Jurkat, Clone E6-1 (cell line): ENCODE measurements around the gene IDUA.
"Not testable (repeated sequence)": the region's sequence is repeated elsewhere in the genome, so short reads cannot be mapped to it uniquely, and the experiment has no call there.

Source experiments
- DNase-seq: peaks from one replicate; pipeline ENCODE4 v3.0.0-alpha.2; 2011; ENCODE audit warnings: low read depth, low spot score
- H3K4me3 ChIP-seq: 2 replicates; pipeline ENCODE4 v1.5.1; 2011; ENCODE audit warnings: mild to moderate bottlenecking, low read length, control low read depth, moderate library complexity

The IDUA gene

DNA sequence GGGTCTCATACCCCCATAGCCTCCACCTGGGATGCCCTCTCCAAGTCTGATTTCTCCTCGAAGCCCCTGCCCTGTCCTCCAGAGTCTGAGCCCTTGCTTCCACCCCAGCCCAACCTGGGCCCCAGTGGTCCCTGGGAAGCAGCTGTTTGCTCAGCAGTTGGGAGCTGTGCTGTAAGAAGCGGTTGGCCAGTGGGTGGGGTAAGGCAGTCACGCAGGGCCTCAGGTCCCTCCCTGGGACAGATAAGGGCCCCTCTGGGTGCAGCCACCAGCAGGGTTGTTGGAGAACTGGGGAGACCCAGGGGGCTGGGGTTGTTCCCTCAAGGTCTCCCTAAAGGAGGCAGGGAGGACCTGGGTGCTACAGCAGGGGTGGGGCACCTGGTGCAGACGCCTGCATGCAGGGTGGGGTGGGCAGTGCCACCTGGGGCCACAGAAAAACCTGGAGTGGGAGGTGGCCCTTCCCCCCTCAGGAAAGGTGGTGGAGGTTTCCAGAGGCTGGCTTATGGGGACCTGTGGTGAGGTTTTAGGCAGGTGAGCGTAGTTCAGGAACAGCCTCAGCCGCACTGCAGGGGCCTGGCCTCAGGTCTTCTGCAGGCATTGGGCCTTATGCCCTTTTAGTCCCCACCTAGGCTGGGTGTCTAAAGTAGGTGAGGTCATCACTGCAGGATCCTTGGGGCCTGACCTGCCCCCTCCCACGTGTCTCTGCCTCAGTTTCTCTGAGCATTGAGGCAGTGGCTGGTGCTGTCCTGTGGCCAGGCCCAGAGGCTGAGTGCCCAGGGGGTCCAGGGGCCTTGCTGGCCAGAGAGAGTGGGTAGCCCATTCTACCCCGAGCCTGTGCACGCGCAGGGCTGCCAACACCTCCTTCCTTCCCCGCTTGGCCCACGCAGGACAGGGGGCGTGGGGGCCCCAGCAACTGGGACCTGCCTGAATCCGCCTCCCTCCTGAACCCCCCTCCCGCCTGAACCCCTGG, 9.5 kb downstream of the IDUA start:
- DNase-seq: no peak
- no peak overlapping the region for H3K4me3 ChIP-seq

DNA sequence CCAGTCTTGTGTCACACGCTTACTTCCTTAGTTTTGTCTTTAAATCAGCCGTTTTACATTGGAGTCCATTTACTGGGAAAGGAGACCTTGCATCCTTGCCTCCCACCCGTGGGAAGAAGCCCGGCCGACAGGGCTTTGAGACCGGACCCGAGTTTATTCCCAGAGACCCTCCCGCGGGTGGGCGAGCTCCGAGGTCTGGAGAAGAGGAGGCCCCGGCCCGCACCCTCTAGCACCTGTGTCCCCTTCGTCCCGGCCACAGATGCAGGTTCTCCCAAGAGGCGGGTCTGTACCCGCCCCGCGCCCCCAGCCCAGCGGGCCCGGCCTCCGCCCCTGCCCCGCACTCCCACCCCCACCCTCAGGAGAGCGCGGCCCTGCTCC, 10.1 kb downstream of the IDUA start:
- no peak overlapping the region for H3K4me3 ChIP-seq

DNA sequence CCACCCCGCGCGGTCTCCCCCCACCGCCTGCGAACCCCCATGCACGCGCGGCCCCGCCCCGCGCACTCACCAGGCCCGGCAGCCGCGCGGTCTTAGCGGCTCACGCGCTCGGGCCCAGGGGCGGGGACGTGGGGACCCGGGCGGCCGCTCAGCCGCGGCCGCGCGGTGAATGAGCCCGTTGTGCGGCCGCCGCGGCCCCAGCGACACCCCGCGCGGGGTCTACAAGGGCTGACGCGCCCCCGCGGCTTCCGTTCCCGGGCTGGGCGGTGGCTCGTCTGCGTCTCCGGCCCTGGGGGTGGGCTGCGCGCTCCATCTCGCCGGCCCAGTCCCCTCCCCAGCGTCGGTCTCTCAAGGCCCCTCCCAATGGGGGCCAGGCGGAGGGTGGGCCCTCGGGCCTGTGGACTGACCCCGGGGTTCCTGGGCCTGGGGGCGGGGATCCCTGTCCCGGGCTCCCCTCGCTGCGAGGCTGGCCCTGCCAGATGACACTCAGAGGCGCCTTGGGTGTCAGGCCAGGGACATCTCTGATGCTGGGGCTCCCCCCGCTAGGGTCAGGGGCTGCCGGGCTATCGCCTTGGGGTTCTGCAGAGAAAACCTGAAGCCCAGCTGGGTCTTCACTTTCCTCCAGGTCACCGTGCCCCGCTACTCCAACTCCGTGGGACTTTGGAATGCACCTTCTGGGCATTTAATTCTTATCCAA, 10.7 kb downstream of the IDUA start:
- no peak overlapping the region for H3K4me3 ChIP-seq
- DNase-seq: no peak

More for the DNA sequence above, 10.1 kb downstream of the IDUA start:
- DNase-seq: no peak

DNA sequence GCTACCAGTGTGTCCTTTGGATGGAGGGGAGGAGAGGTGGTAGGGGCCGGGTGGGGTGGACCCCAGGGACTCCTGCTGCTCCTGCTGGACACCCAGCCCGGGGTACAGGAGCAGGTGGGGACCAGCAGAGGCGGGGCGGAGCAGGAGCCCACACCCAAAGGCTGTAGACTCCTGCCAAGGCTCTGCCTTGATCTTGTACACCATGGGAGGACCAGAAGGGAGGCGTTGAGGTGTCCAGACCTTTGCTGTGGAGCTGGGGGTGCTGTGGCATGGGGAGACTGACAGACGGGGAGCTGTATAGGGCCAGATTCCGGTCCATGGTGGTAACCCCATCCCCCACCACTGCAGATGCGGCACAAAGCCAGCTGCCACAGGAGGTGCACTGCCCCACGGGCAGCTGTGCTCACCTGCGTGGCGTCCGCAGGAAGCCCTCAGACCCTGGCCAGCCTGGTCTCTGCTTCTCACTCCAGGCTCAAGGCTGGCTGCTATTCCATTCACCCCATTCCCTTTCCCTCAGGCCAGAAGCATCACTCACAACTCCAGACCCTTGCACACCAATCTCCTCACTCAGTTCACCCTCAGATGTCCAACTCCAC, 11.3 kb downstream of the IDUA start:
- no peak for DNase-seq
- H3K4me3 ChIP-seq: no peak overlapping the region

DNA sequence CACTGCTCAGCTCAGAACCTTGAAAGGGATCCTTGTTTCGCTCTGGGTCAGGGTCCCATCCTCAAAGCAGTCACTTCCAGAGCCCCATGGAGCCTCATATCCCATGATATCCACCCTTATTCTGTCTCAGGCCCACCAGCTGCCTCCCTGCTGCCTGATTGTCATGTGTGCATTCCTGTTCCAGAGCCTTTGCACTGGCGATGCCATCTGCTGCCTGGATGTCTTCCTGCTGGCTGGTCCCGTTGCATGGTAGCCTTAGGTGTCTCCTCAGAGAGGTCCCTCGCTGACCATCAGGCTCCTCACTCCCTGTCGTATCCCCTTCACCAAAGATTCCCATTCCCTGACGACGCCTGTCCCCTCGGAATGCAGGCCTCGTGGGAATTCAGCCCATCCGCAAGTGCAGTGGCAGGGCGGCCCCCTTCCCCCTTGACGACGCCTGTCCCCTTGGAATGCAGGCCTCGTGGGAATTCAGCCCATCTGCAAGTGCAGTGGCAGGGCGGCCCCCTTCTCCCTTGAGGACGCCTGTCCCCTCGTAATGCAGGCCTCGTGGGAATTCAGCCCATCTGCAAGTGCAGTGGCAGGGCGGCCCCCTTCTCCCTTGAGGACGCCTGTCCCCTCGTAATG, 12.5 kb downstream of the IDUA start:
- H3K4me3 ChIP-seq, DNase-seq: not testable (repeated sequence)

DNA sequence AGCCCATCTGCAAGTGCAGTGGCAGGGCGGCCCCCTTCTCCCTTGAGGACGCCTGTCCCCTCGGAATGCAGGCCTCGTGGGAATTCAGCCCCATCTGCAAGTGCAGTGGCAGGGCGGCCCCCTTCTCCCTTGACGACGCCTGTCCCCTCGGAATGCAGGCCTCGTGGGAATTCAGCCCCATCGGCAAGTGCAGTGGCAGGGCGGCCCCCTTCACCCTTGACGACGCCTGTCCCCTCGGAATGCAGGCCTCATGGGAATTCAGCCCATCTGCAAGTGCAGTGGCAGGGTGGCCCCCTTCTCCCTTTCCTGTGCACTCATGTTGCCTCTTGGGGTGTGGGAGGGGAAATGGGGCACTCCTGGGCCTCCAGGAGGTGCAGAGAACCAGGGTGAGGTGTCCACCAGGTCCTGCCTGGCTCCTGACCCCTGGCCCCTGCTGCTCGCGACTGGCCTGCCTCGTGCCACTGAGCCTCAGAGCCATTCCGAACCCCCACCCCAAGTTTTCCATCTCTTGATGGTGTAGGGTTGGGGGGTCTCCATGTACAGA, 13.1 kb downstream of the IDUA start:
- no peak overlapping the region for H3K4me3 ChIP-seq
- DNase-seq: no peak

DNA sequence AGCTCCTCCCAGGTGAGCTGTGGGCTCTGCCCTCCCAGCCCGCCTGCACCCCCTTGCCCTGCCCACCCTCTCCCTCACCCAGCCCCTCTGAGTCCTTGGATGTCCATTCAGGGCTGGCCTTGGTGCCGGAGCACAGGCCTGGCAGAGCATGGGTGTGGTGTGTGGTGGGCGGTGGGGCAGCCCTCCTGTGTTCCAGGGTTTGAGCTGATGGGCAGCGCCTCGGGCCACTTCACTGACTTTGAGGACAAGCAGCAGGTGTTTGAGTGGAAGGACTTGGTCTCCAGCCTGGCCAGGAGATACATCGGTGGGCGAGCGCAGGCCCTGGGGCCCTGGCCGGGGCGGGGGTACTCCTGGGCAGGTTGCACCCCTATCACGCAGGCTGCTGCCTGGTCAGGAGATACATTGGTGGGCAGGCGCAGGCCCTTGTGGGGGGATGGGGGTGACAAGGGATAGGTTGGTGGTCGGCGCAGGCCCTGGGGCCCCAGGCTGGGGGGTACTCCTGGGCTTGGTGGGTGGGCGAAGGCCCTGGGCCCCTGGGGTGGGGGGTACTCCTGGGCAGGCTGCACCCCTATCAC, 13.9 kb downstream of the IDUA start:
- no peak for DNase-seq
- H3K4me3 ChIP-seq: no peak overlapping the region

DNA sequence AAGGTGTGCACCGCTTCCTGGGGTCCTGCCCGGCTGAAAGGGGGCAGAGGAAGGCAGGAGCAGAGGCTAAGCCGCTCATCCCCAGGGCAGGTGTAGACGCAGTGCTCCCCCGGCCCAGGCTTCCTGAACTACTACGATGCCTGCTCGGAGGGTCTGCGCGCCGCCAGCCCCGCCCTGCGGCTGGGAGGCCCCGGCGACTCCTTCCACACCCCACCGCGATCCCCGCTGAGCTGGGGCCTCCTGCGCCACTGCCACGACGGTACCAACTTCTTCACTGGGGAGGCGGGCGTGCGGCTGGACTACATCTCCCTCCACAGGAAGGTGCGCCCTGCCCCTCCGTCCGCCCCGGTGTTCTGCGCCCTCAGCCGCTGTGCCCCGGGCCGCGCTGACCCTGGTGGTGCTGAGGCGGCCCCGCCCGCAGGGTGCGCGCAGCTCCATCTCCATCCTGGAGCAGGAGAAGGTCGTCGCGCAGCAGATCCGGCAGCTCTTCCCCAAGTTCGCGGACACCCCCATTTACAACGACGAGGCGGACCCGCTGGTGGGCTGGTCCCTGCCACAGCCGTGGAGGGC, 14.8 kb downstream of the IDUA start:
- no peak for DNase-seq

DNA sequence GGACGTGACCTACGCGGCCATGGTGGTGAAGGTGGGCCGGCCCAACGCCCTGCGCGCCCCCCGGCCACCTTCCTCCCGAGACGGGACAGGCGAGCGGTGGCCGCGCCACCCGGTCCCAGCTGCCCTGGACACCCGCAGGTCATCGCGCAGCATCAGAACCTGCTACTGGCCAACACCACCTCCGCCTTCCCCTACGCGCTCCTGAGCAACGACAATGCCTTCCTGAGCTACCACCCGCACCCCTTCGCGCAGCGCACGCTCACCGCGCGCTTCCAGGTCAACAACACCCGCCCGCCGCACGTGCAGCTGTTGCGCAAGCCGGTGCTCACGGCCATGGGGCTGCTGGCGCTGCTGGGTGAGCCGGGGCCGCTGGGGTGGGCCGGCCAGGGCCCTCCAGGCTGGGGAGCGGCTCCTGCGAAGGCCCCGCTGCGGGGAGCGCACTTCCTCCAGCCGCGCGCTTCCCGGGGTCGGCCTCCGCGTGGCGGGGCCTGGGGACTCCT, 15.3 kb downstream of the IDUA start:
- no peak for DNase-seq
- H3K4me3 ChIP-seq: no peak overlapping the region

More for the DNA sequence above, 14.8 kb downstream of the IDUA start:
- no peak overlapping the region for H3K4me3 ChIP-seq

DNA sequence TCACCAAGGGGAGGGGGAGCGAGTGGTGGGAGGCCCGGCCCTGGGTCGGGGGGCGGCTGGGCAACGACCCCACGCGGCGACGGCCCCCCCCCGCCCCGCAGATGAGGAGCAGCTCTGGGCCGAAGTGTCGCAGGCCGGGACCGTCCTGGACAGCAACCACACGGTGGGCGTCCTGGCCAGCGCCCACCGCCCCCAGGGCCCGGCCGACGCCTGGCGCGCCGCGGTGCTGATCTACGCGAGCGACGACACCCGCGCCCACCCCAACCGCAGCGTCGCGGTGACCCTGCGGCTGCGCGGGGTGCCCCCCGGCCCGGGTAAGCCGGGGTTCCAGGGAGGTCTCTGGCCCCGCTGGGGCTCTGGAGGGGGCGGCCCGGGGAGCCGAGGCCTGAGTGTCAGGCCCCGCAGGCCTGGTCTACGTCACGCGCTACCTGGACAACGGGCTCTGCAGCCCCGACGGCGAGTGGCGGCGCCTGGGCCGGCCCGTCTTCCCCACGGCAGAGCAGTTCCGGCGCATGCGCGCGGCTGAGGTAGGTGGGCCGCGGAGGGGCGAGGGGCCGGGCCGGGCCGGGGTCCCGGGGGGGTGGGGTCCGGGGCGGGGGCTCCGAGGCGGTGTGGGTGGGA, 15.9 kb downstream of the IDUA start:
- H3K4me3 ChIP-seq: no peak overlapping the region
- DNase-seq: no peak

DNA sequence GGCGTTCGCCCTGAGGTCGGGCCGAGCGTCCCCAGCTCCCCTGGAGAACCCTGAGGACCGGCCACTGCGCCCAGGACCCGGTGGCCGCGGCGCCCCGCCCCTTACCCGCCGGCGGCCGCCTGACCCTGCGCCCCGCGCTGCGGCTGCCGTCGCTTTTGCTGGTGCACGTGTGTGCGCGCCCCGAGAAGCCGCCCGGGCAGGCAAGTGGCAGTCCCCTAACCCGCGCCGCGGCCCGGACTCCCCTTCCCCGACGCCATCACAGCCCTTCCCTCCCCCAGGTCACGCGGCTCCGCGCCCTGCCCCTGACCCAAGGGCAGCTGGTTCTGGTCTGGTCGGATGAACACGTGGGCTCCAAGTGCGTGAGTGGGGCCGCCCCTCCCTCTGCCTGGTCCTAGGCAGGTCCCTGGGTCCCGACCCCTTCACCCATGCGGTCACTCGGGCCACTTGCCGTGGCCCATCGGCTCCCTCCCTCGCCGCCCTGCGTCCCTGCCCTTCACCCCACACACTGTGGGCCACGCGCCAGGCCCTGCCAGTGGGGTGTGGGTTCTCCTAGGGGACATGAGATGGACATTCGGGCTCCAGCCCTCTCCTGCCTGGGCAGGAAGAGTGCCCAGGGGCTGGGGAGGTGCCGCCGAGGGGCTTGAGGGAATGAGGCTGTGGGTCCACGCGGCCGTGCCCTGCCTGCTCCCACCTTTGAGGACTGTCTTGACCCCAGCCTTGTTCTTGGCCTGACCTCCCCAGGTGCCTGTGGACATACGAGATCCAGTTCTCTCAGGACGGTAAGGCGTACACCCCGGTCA, 16.6 kb downstream of the IDUA start:
- DNase-seq: no peak
- no peak overlapping the region for H3K4me3 ChIP-seq

DNA sequence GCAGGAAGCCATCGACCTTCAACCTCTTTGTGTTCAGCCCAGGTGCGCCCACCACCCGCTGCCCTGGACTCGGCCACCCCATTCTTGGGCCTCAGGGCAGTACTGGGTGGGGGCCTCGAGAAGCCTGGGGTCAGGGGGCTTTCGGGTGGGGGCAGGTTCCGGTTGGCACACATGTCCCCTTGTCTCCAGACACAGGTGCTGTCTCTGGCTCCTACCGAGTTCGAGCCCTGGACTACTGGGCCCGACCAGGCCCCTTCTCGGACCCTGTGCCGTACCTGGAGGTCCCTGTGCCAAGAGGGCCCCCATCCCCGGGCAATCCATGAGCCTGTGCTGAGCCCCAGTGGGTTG, 17.2 kb downstream of the IDUA start:
- DNase-seq: no peak
- no peak overlapping the region for H3K4me3 ChIP-seq

DNA sequence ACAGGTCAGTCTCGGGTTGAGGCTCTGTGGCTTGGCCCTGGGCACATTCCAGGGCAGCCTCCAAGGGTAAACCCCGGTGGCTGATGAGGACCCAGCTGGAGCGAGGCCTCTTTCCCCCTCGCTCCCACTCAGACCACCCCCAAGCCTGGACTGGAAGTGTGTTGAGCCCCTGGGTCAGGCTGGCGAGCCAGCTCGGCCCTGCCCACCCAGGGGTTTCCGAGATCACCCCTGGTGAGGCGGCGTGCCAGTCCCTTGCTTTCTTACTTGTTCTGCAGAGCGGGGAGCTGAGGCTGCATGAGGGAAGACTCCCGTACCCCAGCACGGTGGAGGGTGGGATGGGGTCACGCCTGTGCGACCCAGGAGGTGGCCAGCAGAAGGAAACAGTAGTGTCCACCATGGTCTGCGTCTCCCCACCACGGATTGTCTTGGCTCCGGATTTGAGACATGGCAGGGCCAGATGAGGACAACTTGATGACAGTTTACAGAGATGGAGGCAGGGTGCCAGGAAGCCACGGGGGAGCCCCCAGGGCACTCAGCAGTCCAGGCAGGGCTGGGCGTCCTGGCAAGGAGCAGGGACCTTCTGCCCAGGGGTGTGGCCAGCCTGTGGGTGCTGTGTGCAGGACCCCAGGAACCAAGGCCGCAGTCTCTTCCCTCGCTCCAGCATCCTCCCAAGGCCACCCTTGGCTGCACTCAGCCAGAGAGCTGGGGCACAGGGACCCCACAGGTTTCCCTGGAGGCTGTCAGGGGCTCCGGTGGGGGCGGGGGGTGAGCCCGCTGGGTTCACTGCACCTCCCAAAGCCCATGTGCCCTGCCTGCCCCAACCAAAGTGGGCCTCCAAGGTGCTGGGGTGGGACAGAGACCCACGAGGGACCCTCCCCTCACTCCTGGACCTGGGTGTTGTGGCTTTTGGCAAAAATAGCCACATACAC, 18.0 kb downstream of the IDUA start:
- H3K4me3 ChIP-seq: no peak overlapping the region
- no peak for DNase-seq

DNA sequence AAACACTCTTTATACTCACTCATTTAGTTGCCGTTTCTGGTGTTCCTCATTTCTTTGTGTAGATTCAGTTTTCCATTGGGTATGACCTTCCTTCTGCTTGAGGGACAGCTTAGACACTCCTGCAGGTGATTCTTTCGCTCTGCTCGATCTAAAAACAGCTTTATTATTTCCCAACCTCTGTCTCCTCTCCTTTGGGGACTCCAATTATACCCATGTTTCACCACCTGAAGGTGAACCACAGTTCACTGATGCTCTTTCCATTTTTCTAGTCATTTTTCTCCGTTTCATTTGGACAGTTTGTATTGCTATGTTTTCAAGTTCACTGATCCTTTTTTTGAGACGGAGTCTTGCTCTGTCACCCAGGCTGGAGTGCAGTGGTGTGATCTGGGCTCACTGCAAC, 20.0 kb downstream of the IDUA start:
- H3K4me3 ChIP-seq: no peak overlapping the region
- DNase-seq: no peak

DNA sequence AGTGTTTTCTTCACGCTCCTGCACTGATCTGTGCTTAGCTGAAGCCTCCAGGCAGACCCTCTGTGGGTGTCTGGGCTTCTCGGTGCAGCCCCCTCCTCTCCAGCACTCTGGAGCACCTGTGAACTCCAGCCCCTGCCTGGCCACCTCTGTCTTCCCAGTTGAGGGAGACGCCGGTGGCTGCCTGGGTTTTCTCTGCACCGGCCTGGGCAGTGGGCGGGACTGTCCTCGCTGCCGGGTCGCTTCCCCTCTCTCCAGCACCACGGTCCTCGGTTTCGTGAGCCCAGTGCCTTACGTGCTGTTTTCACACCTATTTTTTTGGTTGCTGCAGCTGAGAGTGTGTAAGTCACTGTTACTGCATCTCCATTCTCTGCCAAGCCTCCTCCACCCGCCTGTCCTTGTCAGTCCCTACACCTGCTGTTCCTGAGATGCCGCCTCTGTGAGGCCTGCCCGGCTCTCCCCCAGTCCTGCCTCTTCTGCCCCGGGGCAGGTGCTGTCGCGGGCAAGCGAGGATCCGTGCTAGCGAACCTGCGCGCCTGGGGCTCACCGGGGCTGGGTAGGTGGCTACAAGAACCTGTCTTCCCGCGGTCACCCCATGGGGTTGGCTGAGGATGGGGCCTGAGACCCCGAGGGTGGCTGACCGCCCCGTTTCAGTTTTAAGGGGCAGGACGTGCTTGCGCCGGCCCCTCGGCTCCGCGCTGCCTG, 22.1 kb downstream of the IDUA start:
- H3K4me3 ChIP-seq: peak overlapping the region; percentile 52
- no peak for DNase-seq
